HFFc6 (cell line): ENCODE results near the gene SLC12A8. TPM values are rescaled to one million over a fixed set of nuclear protein-coding genes. Genes with fewer than 3 reads are reported as not detected.

Experiments
- DNase-seq: peaks from one replicate; pipeline ENCODE4 v3.0.0-alpha.2; 2018
- H3K27ac Mint-ChIP-seq: 2 replicates; pipeline ENCODE4 v1.8.0; 2020; ENCODE audit warnings: mild to moderate bottlenecking, mixed read lengths
- H3K27me3 Mint-ChIP-seq: 2 replicates; pipeline ENCODE4 v1.8.0; 2021; ENCODE audit warnings: mild to moderate bottlenecking, moderate library complexity, mixed read lengths; ENCODE audit not compliant: insufficient read depth
- H3K36me3 Mint-ChIP-seq: 2 replicates; pipeline ENCODE4 v1.8.0; 2021; ENCODE audit warnings: low read depth, mixed read lengths
- H3K4me1 Mint-ChIP-seq: 2 replicates; pipeline ENCODE4 v1.8.0; 2020; ENCODE audit warnings: low read depth, mixed read lengths
- H3K4me3 Mint-ChIP-seq: 2 replicates; pipeline ENCODE4 v1.8.0; 2020; ENCODE audit warnings: mild to moderate bottlenecking, moderate library complexity, mixed read lengths
- H3K9me3 Mint-ChIP-seq: 2 replicates; pipeline ENCODE4 v1.8.0; 2020; ENCODE audit warnings: mild to moderate bottlenecking, mixed read lengths
- total RNA-seq, 6 experiments: library from RNA; stranded (reverse); fragmentation: NEBNext Ultra II Directional; extraction: Animal tissue kit (Norgen Biotek cat#: 25700); gene quantifications; 2 replicates in 1 of 6; 3 replicates in 5 of 6; pipeline ENCODE4 v1.2.3, GENCODE V29; 2021
- TF ChIP-seq, protein P1 (sequence below): fragments of 200-600 bp; sonication (generic); IDR thresholded peaks from 2 replicates; pipeline ENCODE4 v1.5.0; 2021; ENCODE audit warnings: antibody characterized with exemption, mild to moderate bottlenecking

The SLC12A8 gene
- total RNA-seq, 6 experiments from 2014 or later, result 1.8 to 4.6 (median 3.7) TPM

DNA sequence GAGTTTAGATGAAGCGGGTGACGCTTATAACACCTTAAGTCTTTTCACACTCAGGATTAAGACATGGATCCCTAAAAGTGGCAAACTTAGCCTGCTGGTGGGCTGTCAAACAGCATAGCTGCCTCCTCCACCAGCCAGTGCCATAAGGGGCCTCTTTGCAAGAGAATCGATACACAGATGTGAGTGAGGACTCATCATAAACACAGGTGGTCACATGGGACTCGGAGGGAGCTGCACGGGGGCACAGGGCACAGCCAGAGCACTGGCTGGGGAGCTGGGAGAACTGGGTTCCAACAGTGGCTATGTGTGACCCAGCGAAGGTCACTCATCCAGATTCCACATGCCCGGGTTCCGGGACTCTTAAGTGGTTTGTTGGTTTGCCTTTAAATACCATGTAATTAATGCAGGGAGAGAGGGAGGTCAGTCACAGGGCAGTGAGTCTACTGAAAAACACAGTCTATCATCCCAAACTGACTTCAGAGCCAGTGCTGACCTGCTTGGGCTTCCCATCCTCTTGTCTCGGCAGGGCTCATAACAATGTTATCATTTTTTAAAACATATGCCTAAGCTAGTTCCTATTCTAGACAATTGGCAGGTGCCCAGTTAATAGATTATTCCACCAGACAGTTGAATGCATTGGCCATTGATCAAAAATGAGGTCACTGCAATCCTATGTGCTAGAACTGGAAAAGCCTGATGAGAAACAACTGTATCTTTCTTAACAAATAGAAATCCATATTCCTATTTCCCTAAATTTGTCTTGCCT is 51.8 kb downstream of the SLC12A8 start:
- Mint-ChIP-seq H3K36me3 (no peaks in the 10 kb centered on the region), H3K9me3 (no peaks in the 10 kb centered on the region), H3K27ac (no peak overlapping the region), H3K4me3 (no peak overlapping the region), H3K4me1 (peaks cover 31% of the 10 kb centered on the region), H3K27me3 (no peaks in the 10 kb centered on the region; the same call in 1 of the 2 replicates)
- no peak for DNase-seq
- TF ChIP-seq, protein P1, sequence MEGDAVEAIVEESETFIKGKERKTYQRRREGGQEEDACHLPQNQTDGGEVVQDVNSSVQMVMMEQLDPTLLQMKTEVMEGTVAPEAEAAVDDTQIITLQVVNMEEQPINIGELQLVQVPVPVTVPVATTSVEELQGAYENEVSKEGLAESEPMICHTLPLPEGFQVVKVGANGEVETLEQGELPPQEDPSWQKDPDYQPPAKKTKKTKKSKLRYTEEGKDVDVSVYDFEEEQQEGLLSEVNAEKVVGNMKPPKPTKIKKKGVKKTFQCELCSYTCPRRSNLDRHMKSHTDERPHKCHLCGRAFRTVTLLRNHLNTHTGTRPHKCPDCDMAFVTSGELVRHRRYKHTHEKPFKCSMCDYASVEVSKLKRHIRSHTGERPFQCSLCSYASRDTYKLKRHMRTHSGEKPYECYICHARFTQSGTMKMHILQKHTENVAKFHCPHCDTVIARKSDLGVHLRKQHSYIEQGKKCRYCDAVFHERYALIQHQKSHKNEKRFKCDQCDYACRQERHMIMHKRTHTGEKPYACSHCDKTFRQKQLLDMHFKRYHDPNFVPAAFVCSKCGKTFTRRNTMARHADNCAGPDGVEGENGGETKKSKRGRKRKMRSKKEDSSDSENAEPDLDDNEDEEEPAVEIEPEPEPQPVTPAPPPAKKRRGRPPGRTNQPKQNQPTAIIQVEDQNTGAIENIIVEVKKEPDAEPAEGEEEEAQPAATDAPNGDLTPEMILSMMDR, result no peak

- no peaks in the 10 kb centered on the region; the same call in 1 of the 2 replicates for H3K27me3 Mint-ChIP-seq
- H3K9me3 Mint-ChIP-seq, result no peaks in the 10 kb centered on the region
- TF ChIP-seq, protein P1, result no peak
- H3K27ac Mint-ChIP-seq, result no peak overlapping the region
- no peaks in the 10 kb centered on the region for H3K36me3 Mint-ChIP-seq
- H3K4me1 Mint-ChIP-seq, result peaks cover 32% of the 10 kb centered on the region
- DNase-seq, result no peak
- no peak overlapping the region for H3K4me3 Mint-ChIP-seq
Observed at GRCh38 chr3:125157183-125157582, 55.4 kb downstream of the SLC12A8 start.

DNA sequence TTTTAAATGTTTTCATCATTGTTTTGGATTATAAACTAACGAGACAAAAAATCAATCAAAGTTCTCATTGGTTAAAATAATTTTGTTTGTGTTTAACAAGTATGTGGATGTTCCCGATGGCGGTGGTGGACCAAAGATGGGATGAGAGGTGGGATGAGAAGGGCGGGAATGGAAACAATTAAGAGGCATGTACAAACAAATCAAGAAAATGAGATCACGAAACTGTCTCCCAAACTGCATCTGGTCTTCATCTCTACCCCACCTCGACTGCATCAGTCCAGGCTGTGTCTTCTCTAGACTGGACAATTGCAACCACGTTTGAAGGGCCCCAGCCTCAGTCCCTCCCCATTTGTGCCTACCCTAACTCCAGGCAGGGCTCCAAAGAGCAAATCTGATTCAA is 56.1 kb downstream of the SLC12A8 start:
- TF ChIP-seq, protein P1, result no peak
- no peak overlapping the region for H3K27ac Mint-ChIP-seq
- no peak overlapping the region for H3K4me3 Mint-ChIP-seq
- no peaks in the 10 kb centered on the region for H3K36me3 Mint-ChIP-seq
- no peak for DNase-seq
- no peaks in the 10 kb centered on the region for H3K9me3 Mint-ChIP-seq
- no peaks in the 10 kb centered on the region; the same call in 1 of the 2 replicates for H3K27me3 Mint-ChIP-seq
- H3K4me1 Mint-ChIP-seq, result peaks cover 36% of the 10 kb centered on the region

GRCh38 chr3:125154800-125155269 is 57.7 kb downstream of the SLC12A8 start:
- TF ChIP-seq, protein P1, result no peak
- no peak for DNase-seq
- Mint-ChIP-seq H3K4me3 (no peak overlapping the region), H3K36me3 (no peaks in the 10 kb centered on the region), H3K27ac (no peak overlapping the region), H3K4me1 (peaks cover 36% of the 10 kb centered on the region), H3K9me3 (no peaks in the 10 kb centered on the region), H3K27me3 (no peaks in the 10 kb centered on the region; the same call in 1 of the 2 replicates)

GRCh38 chr3:125154110-125154509 is 58.4 kb downstream of the SLC12A8 start:
- DNase-seq, result no peak
- H3K27ac Mint-ChIP-seq, result no peak overlapping the region
- peaks cover 41% of the 10 kb centered on the region for H3K4me1 Mint-ChIP-seq
- no peaks in the 10 kb centered on the region; the same call in none of the 2 replicates for H3K27me3 Mint-ChIP-seq
- TF ChIP-seq, protein P1, result no peak
- H3K9me3 Mint-ChIP-seq, result no peaks in the 10 kb centered on the region
- H3K4me3 Mint-ChIP-seq, result no peak overlapping the region
- H3K36me3 Mint-ChIP-seq, result no peaks in the 10 kb centered on the region
